Thoracic aorta (tissue), 2 donors: ENCODE data around the gene FBXW7. TPM values are rescaled to one million over a fixed set of nuclear protein-coding genes. Genes with fewer than 3 reads are reported as not detected.

Experiments
- ATAC-seq: fragments of 150-250 bp; one replicate; pipeline ENCODE4 v1.8.0; 2017; ENCODE audit warnings: low read depth; ENCODE audit not compliant: insufficient number of reproducible peaks, low FRiP score
- DNase-seq: peaks from one replicate; pipeline ENCODE4 v3.0.0-alpha.2; 2020; ENCODE audit warnings: low spot score
- H3K27ac ChIP-seq, 2 donors: fragments of 200-600 bp; sonication (generic); 1 replicate in 1 of 2; 2 replicates in 1 of 2; pipeline ENCODE4 v1.5.1; 2016; ENCODE audit warnings: mild to moderate bottlenecking in 2 of 2, moderate library complexity in 2 of 2
- H3K27me3 ChIP-seq: fragments of 200-600 bp; sonication (generic); replicated peaks from 2 replicates; pipeline ENCODE4 v1.6.0; 2016; ENCODE audit warnings: mild to moderate bottlenecking; ENCODE audit not compliant: insufficient read depth
- H3K36me3 ChIP-seq: fragments of 200-600 bp; sonication (generic); one replicate; pipeline ENCODE4 v1.5.1; 2016
- H3K4me1 ChIP-seq, 2 donors: fragments of 200-600 bp; sonication (generic); 1 replicate in 1 of 2; 2 replicates in 1 of 2; pipeline versions ENCODE4 v1.5.1 to v1.6.0; 2016; ENCODE audit warnings: low read depth in 2 of 2, mild to moderate bottlenecking in 1 of 2; ENCODE audit not compliant: control insufficient read depth in 1 of 2
- H3K4me3 ChIP-seq: fragments of 200-600 bp; sonication (generic); 2 replicates; pipeline ENCODE4 v1.5.1; 2016; ENCODE audit warnings: mild to moderate bottlenecking
- H3K9me3 ChIP-seq: fragments of 200-600 bp; sonication (generic); 2 replicates; pipeline ENCODE4 v1.5.1; 2016
- CTCF ChIP-seq: fragments of 200-600 bp; sonication (generic); IDR thresholded peaks from one replicate; pipeline ENCODE4 v1.5.1; 2019; ENCODE audit warnings: antibody characterized with exemption
- total RNA-seq, 2 donors: library from RNA; depleted of rRNA; stranded (reverse); fragments of >200 nt; gene quantifications; one replicate each; pipeline versions ENCODE4 v1.1.0 to v1.2.3, GENCODE V29; 2016

The FBXW7 gene
- total RNA-seq, 2 donors from 2014 or later: 31.5 to 92.6 TPM

DNA sequence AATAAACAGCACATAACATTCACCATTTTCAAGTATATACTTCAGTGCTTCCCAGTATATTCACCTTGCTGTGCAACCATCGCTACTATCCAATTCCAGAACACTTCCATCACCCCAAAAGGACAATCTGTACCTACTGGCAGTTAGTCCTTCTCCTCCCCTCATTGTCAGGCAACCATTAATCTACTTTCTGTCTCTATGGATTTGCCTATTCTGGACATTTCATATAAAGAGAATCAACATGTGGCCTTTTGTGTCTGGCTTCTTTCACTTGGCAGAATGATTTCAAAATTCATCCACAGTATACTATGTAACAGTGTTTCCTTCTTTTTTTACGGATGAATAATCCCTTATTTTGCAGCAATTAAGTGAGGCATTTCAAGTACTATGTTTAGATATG, 189.4 kb downstream of the FBXW7 start:
- no peaks in the 10 kb centered on the region for H3K9me3 ChIP-seq
- H3K4me1 ChIP-seq: peaks cover 0 to 3% of the 10 kb centered on the region in 2 donors
- no peaks in the 10 kb centered on the region for H3K36me3 ChIP-seq
- no peak for TF ChIP-seq CTCF
- ATAC-seq (no peak), DNase-seq (no peak)
- no peak overlapping the region for H3K4me3 ChIP-seq
- H3K27ac ChIP-seq: no peak overlapping the region
- no peaks in the 10 kb centered on the region for H3K27me3 ChIP-seq

GRCh38 chr4:152344001-152344400, 191.9 kb downstream of the FBXW7 start:
- ATAC-seq (no peak), DNase-seq (no peak)
- no peaks in the 10 kb centered on the region for H3K9me3 ChIP-seq
- H3K4me3 ChIP-seq: no peak overlapping the region
- no peaks in the 10 kb centered on the region for H3K4me1 ChIP-seq
- no peak overlapping the region for H3K27ac ChIP-seq
- no peaks in the 10 kb centered on the region for H3K27me3 ChIP-seq
- no peaks in the 10 kb centered on the region for H3K36me3 ChIP-seq
- no peak for TF ChIP-seq CTCF

- TF ChIP-seq CTCF: no peak
- no peak for DNase-seq
- H3K4me1 ChIP-seq: no peaks in the 10 kb centered on the region
- no peaks in the 10 kb centered on the region for H3K27me3 ChIP-seq
- H3K9me3 ChIP-seq: no peaks in the 10 kb centered on the region
- no peaks in the 10 kb centered on the region for H3K36me3 ChIP-seq
- no peak overlapping the region for H3K27ac ChIP-seq
- H3K4me3 ChIP-seq: no peak overlapping the region
- ATAC-seq: no peak
Observed at GRCh38 chr4:152342293-152342692, 193.6 kb downstream of the FBXW7 start.

GRCh38 chr4:152340818-152341217, 195.1 kb downstream of the FBXW7 start:
- H3K4me1 ChIP-seq: peaks cover 0 to 10% of the 10 kb centered on the region in 2 donors
- TF ChIP-seq CTCF: no peak
- H3K27me3 ChIP-seq: no peaks in the 10 kb centered on the region
- H3K9me3 ChIP-seq: no peaks in the 10 kb centered on the region
- H3K27ac ChIP-seq: no peak overlapping the region
- DNase-seq (no peak), ATAC-seq (no peak)
- H3K36me3 ChIP-seq: no peaks in the 10 kb centered on the region
- no peak overlapping the region for H3K4me3 ChIP-seq

- Histone ChIP-seq H3K36me3 (no peaks in the 10 kb centered on the region), H3K9me3 (no peaks in the 10 kb centered on the region), H3K4me3 (no peak overlapping the region), H3K4me1 (peaks cover 0 to 10% of the 10 kb centered on the region in 2 donors), H3K27me3 (no peaks in the 10 kb centered on the region), H3K27ac (no peak overlapping the region)
- no peak for TF ChIP-seq CTCF
- no peak for DNase-seq
- ATAC-seq: no peak
Observed at GRCh38 chr4:152339576-152339975, 196.3 kb downstream of the FBXW7 start.
